SK-N-SH treated with all-trans-retinoic acid at 6 μM for 48 hours (cell line): ENCODE data around the gene CRHR1.

Experiments used
- ATAC-seq: fragments of 200-7000 bp; cut with Tn5 transposase; 3 replicates; pipeline ENCODE4 v1.9.1; 2020; ENCODE audit warnings: mild to moderate bottlenecking, moderate library complexity
- ARNTL ChIP-seq: fragments of 450-650 bp; formaldehyde crosslinking; IDR thresholded peaks from 2 replicates; pipeline ENCODE4 v1.5.0; 2020; ENCODE audit warnings: low read depth, mild to moderate bottlenecking, moderate library complexity, borderline replicate concordance
- BACH2 ChIP-seq: fragments of 250-450 bp; sonication (Bioruptor Pico); IDR thresholded peaks from 2 replicates; pipeline ENCODE4 v1.9.0; 2021; ENCODE audit warnings: mild to moderate bottlenecking, borderline replicate concordance
- CSDC2 ChIP-seq: fragments of 250-450 bp; sonication (Bioruptor Pico); IDR thresholded peaks from 2 replicates; pipeline ENCODE4 v1.5.0; 2020; ENCODE audit warnings: mild to moderate bottlenecking, moderate library complexity
- CSRNP3 ChIP-seq: fragments of 250-450 bp; sonication (Bioruptor Pico); IDR thresholded peaks from 2 replicates; pipeline ENCODE4 v1.5.1; 2021; ENCODE audit warnings: mild to moderate bottlenecking, moderate library complexity
- ESRRG ChIP-seq: fragments of 250-450 bp; sonication (Bioruptor Pico); IDR thresholded peaks from 2 replicates; pipeline ENCODE4 v1.6.1; 2021; ENCODE audit warnings: mild to moderate bottlenecking
- ISL1 ChIP-seq: fragments of 250-450 bp; sonication (Bioruptor Pico); IDR thresholded peaks from 2 replicates; pipeline ENCODE4 v2.1.2; 2022; ENCODE audit warnings: mild to moderate bottlenecking, moderate library complexity
- OSR1 ChIP-seq: fragments of 250-450 bp; sonication (Bioruptor Pico); IDR thresholded peaks from 2 replicates; pipeline ENCODE4 v1.8.0; 2022; ENCODE audit warnings: moderate library complexity, mild to moderate bottlenecking, inconsistent platforms
- PPARA ChIP-seq: fragments of 250-450 bp; sonication (Bioruptor Pico); IDR thresholded peaks from 2 replicates; pipeline ENCODE4 v1.5.0; 2020; ENCODE audit warnings: mild to moderate bottlenecking, borderline replicate concordance
- RARB ChIP-seq: fragments of 250-450 bp; sonication (Bioruptor Pico); IDR thresholded peaks from 2 replicates; pipeline ENCODE4 v1.8.0; 2021; ENCODE audit warnings: mild to moderate bottlenecking, moderate library complexity
- SNAI2 ChIP-seq: fragments of 250-450 bp; sonication (Bioruptor Pico); IDR thresholded peaks from 2 replicates; pipeline ENCODE4 v1.5.0; 2020; ENCODE audit warnings: mild to moderate bottlenecking, moderate library complexity
- TCF4 ChIP-seq: fragments of 250-450 bp; sonication (Bioruptor Pico); IDR thresholded peaks from 2 replicates; pipeline ENCODE4 v1.8.0; 2021; ENCODE audit warnings: mild to moderate bottlenecking, moderate library complexity, borderline replicate concordance
- TSHZ2 ChIP-seq: fragments of 250-450 bp; sonication (Bioruptor Pico); IDR thresholded peaks from 2 replicates; pipeline ENCODE4 v1.5.0; 2020; ENCODE audit warnings: mild to moderate bottlenecking, moderate library complexity
- ZC3H10 ChIP-seq: fragments of 250-450 bp; sonication (Bioruptor Pico); IDR thresholded peaks from 2 replicates; pipeline ENCODE4 v1.5.1; 2021; ENCODE audit warnings: mild to moderate bottlenecking, moderate library complexity
- ZFP3 ChIP-seq: fragments of 250-450 bp; sonication (Bioruptor Pico); IDR thresholded peaks from 2 replicates; pipeline ENCODE4 v1.5.0; 2020; ENCODE audit warnings: mild to moderate bottlenecking, moderate library complexity
- ZFP30 ChIP-seq: fragments of 450-650 bp; formaldehyde crosslinking; IDR thresholded peaks from 2 replicates; pipeline ENCODE4 v1.5.0; 2022; ENCODE audit warnings: mild to moderate bottlenecking, moderate library complexity
- ZNF565 ChIP-seq: fragments of 450-650 bp; formaldehyde crosslinking; conservative IDR thresholded peaks from 2 replicates; pipeline ENCODE4 v1.5.0; 2020; ENCODE audit warnings: low read depth, mild to moderate bottlenecking, moderate library complexity
- ZNF70 ChIP-seq: fragments of 450-650 bp; formaldehyde crosslinking; IDR thresholded peaks from 2 replicates; pipeline ENCODE4 v1.5.0; 2020; ENCODE audit warnings: mild to moderate bottlenecking, moderate library complexity
- ZNF8 ChIP-seq: fragments of 450-650 bp; formaldehyde crosslinking; IDR thresholded peaks from 2 replicates; pipeline ENCODE4 v1.5.0; 2020; ENCODE audit warnings: mild to moderate bottlenecking, moderate library complexity
- TF ChIP-seq, protein P1 (sequence below): fragments of 250-450 bp; sonication (Bioruptor Pico); IDR thresholded peaks from 2 replicates; pipeline ENCODE4 v1.8.0; 2020; ENCODE audit warnings: mild to moderate bottlenecking, moderate library complexity, borderline replicate concordance
- TF ChIP-seq, protein P2 (sequence below): fragments of 250-450 bp; sonication (Bioruptor Pico); IDR thresholded peaks from 2 replicates; pipeline ENCODE4 v1.8.0; 2021; ENCODE audit warnings: low read depth, mild to moderate bottlenecking, moderate library complexity, borderline replicate concordance

Gene CRHR1

GRCh38 chr17:45749831-45750335 lies 34.2 kb upstream of the CRHR1 start:
- no peak for TF ChIP-seq ZNF8
- no peak for TF ChIP-seq BACH2 (CRISPR knock-in tag)
- no peak for ATAC-seq

GRCh38 chr17:45750779-45751440 lies 33.2 kb upstream of the CRHR1 start:
- TF ChIP-seq, protein P1, sequence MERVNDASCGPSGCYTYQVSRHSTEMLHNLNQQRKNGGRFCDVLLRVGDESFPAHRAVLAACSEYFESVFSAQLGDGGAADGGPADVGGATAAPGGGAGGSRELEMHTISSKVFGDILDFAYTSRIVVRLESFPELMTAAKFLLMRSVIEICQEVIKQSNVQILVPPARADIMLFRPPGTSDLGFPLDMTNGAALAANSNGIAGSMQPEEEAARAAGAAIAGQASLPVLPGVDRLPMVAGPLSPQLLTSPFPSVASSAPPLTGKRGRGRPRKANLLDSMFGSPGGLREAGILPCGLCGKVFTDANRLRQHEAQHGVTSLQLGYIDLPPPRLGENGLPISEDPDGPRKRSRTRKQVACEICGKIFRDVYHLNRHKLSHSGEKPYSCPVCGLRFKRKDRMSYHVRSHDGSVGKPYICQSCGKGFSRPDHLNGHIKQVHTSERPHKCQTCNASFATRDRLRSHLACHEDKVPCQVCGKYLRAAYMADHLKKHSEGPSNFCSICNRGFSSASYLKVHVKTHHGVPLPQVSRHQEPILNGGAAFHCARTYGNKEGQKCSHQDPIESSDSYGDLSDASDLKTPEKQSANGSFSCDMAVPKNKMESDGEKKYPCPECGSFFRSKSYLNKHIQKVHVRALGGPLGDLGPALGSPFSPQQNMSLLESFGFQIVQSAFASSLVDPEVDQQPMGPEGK = no peak
- TF ChIP-seq PPARA (CRISPR knock-in tag) (no peak), ZNF565 (no peak), TSHZ2 (CRISPR knock-in tag) (no peak), ZC3H10 (CRISPR knock-in tag) (no peak), CSDC2 (no peak), ISL1 (CRISPR knock-in tag) (no peak)
- ATAC-seq = no peak

- TF ChIP-seq ZNF565 (no peak), CSDC2 (no peak), ESRRG (no peak), ZC3H10 (CRISPR knock-in tag) (no peak), ZFP3 (no peak), ZNF70 (CRISPR knock-in tag) (no peak), BACH2 (CRISPR knock-in tag) (no peak), ZFP30 (CRISPR knock-in tag) (no peak), ARNTL (no peak), TCF4 (CRISPR knock-in tag) (no peak), ZNF8 (no peak), ISL1 (CRISPR knock-in tag) (no peak), CSRNP3 (CRISPR knock-in tag) (no peak), OSR1 (no peak), RARB (no peak), TSHZ2 (CRISPR knock-in tag) (no peak), SNAI2 (no peak), PPARA (CRISPR knock-in tag) (no peak)
- TF ChIP-seq, protein P2, sequence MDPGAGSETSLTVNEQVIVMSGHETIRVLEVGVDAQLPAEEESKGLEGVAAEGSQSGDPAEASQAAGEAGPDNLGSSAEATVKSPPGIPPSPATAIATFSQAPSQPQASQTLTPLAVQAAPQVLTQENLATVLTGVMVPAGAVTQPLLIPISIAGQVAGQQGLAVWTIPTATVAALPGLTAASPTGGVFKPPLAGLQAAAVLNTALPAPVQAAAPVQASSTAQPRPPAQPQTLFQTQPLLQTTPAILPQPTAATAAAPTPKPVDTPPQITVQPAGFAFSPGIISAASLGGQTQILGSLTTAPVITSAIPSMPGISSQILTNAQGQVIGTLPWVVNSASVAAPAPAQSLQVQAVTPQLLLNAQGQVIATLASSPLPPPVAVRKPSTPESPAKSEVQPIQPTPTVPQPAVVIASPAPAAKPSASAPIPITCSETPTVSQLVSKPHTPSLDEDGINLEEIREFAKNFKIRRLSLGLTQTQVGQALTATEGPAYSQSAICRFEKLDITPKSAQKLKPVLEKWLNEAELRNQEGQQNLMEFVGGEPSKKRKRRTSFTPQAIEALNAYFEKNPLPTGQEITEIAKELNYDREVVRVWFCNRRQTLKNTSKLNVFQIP = no peak
- no peak for ATAC-seq
These were observed 32.7 kb upstream of the CRHR1 start for GRCh38 chr17:45751466-45751865.
